ENCODE measurements around the gene SERP1.

The SERP1 gene

GRCh38 chr3:150545419-150546225 lies 674 bp downstream of the SERP1 start:
- H3K27ac ChIP-seq, result peak overlapping the region; percentile 96
- TF ChIP-seq ZFX (IDR thresholded peaks at IDR 0.05) (no peak), CTCF (conservative IDR thresholded peaks at IDR 0.05) (peak; percentile 18)

GRCh38 chr3:150544726-150545125 lies 1.6 kb downstream of the SERP1 start:
- H3K27ac ChIP-seq, result no peak overlapping the region
- no peak for TF ChIP-seq CTCF (conservative IDR thresholded peaks at IDR 0.05)
- TF ChIP-seq ZFX (IDR thresholded peaks at IDR 0.05), result no peak

GRCh38 chr3:150544041-150544440 lies 2.3 kb downstream of the SERP1 start:
- TF ChIP-seq ZFX (IDR thresholded peaks at IDR 0.05) (no peak), CTCF (conservative IDR thresholded peaks at IDR 0.05) (no peak)
- no peak overlapping the region for H3K27ac ChIP-seq

- TF ChIP-seq ZFX (IDR thresholded peaks at IDR 0.05), result no peak
- TF ChIP-seq CTCF (conservative IDR thresholded peaks at IDR 0.05), result no peak
- H3K27ac ChIP-seq, result no peak overlapping the region
Observed at GRCh38 chr3:150543531-150543930, 2.8 kb downstream of the SERP1 start.

- no peak overlapping the region for H3K27ac ChIP-seq
- TF ChIP-seq CTCF (conservative IDR thresholded peaks at IDR 0.05), result no peak
- no peak for TF ChIP-seq ZFX (IDR thresholded peaks at IDR 0.05)
Observed at GRCh38 chr3:150543128-150543527, 3.2 kb downstream of the SERP1 start.

- H3K27ac ChIP-seq, result no peak overlapping the region
- TF ChIP-seq CTCF (conservative IDR thresholded peaks at IDR 0.05), result no peak
- no peak for TF ChIP-seq ZFX (IDR thresholded peaks at IDR 0.05)
Observed at GRCh38 chr3:150540991-150541390, 5.3 kb downstream of the SERP1 start.

GRCh38 chr3:150540297-150540696 lies 6.0 kb downstream of the SERP1 start:
- H3K27ac ChIP-seq, result no peak overlapping the region
- no peak for TF ChIP-seq ZFX (IDR thresholded peaks at IDR 0.05)
- TF ChIP-seq CTCF (conservative IDR thresholded peaks at IDR 0.05), result no peak
